ENCODE data around the gene PCSK6. TPM values are rescaled to one million over a fixed set of nuclear protein-coding genes. Genes with fewer than 3 reads are reported as not detected.

The PCSK6 gene
- total RNA-seq, 1 donor from 2014 or later = 1.3 TPM

- Histone ChIP-seq H3K4me1 (ENCODE audit: insufficient read depth, low read length) (no peaks in the 10 kb centered on the region), H3K36me3 (ENCODE audit: insufficient read depth, low read length) (no peaks in the 10 kb centered on the region), H2AFZ (ENCODE audit: low read depth, low read length) (no peak overlapping the region), H3K79me2 (ENCODE audit: insufficient read depth, low read length) (no peaks in the 10 kb centered on the region), H3K4me3 (ENCODE audit: insufficient read depth, low read depth, low read length) (no peak overlapping the region), H3K9me3 (ENCODE audit: insufficient read depth, low read depth, low read length) (no peaks in the 10 kb centered on the region), H3K27ac (ENCODE audit: low read depth, low read length) (no peak overlapping the region), H3K4me2 (ENCODE audit: low read length) (no peak overlapping the region), H3K9ac (ENCODE audit: low read length) (no peak overlapping the region), H4K20me1 (ENCODE audit: insufficient read depth, low read length) (no peaks in the 10 kb centered on the region), H3K27me3 (ENCODE audit: insufficient read depth, low read length) (peaks cover 3% of the 10 kb centered on the region)
- H3K4me3 Mint-ChIP-seq (ENCODE audit: unreplicated experiment) = no peak overlapping the region
- FAIRE-seq (no peak), DNase-seq (ENCODE audit: low read depth) (no peak)
- no peaks in the 10 kb centered on the region for H3K9me3 Mint-ChIP-seq (ENCODE audit: unreplicated experiment)
- TF ChIP-seq CTCF (IDR thresholded peaks at IDR 0.05; ENCODE audit: insufficient read depth, low read depth, low read length) = no peak
- no peak for TF ChIP-seq EZH2 (IDR thresholded peaks at IDR 0.05; ENCODE audit: insufficient read depth, low read length)
- no peaks in the 10 kb centered on the region for H3K36me3 Mint-ChIP-seq (ENCODE audit: low read depth, unreplicated experiment)
- no peak overlapping the region for H3K27ac Mint-ChIP-seq (ENCODE audit: unreplicated experiment)
- no peaks in the 10 kb centered on the region for H3K4me1 Mint-ChIP-seq (ENCODE audit: low read depth, unreplicated experiment)
- peaks cover 28% of the 10 kb centered on the region for H3K27me3 Mint-ChIP-seq (ENCODE audit: low read depth, unreplicated experiment)
Measured at GRCh38 chr15:101348643-101349042, 140.9 kb downstream of the PCSK6 start.

GRCh38 chr15:101348015-101348414, 141.5 kb downstream of the PCSK6 start:
- H4K20me1 ChIP-seq (ENCODE audit: insufficient read depth, low read length) = no peaks in the 10 kb centered on the region
- TF ChIP-seq EZH2 (IDR thresholded peaks at IDR 0.05; ENCODE audit: insufficient read depth, low read length) (no peak), CTCF (IDR thresholded peaks at IDR 0.05; ENCODE audit: insufficient read depth, low read depth, low read length) (no peak)
- Mint-ChIP-seq H3K4me1 (ENCODE audit: low read depth, unreplicated experiment) (no peaks in the 10 kb centered on the region), H3K27me3 (ENCODE audit: low read depth, unreplicated experiment) (peaks cover 28% of the 10 kb centered on the region), H3K4me3 (ENCODE audit: unreplicated experiment) (no peak overlapping the region), H3K36me3 (ENCODE audit: low read depth, unreplicated experiment) (no peaks in the 10 kb centered on the region), H3K27ac (ENCODE audit: unreplicated experiment) (no peak overlapping the region), H3K9me3 (ENCODE audit: unreplicated experiment) (no peaks in the 10 kb centered on the region)
- no peaks in the 10 kb centered on the region for H3K9me3 ChIP-seq (ENCODE audit: insufficient read depth, low read depth, low read length)
- no peak overlapping the region for H3K4me3 ChIP-seq (ENCODE audit: insufficient read depth, low read depth, low read length)
- no peak overlapping the region for H3K9ac ChIP-seq (ENCODE audit: low read length)
- no peak for DNase-seq (ENCODE audit: low read depth)
- H3K4me1 ChIP-seq (ENCODE audit: insufficient read depth, low read length) = no peaks in the 10 kb centered on the region
- H3K36me3 ChIP-seq (ENCODE audit: insufficient read depth, low read length) = no peaks in the 10 kb centered on the region
- peaks cover 3% of the 10 kb centered on the region for H3K27me3 ChIP-seq (ENCODE audit: insufficient read depth, low read length)
- H3K4me2 ChIP-seq (ENCODE audit: low read length) = no peak overlapping the region
- no peak overlapping the region for H3K27ac ChIP-seq (ENCODE audit: low read depth, low read length)
- no peak for FAIRE-seq
- no peak overlapping the region for H2AFZ ChIP-seq (ENCODE audit: low read depth, low read length)
- H3K79me2 ChIP-seq (ENCODE audit: insufficient read depth, low read length) = no peaks in the 10 kb centered on the region

- Histone ChIP-seq H2AFZ (ENCODE audit: low read depth, low read length) (no peak overlapping the region), H3K4me1 (ENCODE audit: insufficient read depth, low read length) (no peaks in the 10 kb centered on the region), H3K79me2 (ENCODE audit: insufficient read depth, low read length) (no peaks in the 10 kb centered on the region), H3K4me3 (ENCODE audit: insufficient read depth, low read depth, low read length) (no peak overlapping the region), H3K36me3 (ENCODE audit: insufficient read depth, low read length) (no peaks in the 10 kb centered on the region), H3K4me2 (ENCODE audit: low read length) (no peak overlapping the region), H3K27me3 (ENCODE audit: insufficient read depth, low read length) (peaks cover 3% of the 10 kb centered on the region), H3K9me3 (ENCODE audit: insufficient read depth, low read depth, low read length) (no peaks in the 10 kb centered on the region), H3K27ac (ENCODE audit: low read depth, low read length) (no peak overlapping the region), H3K9ac (ENCODE audit: low read length) (no peak overlapping the region), H4K20me1 (ENCODE audit: insufficient read depth, low read length) (no peaks in the 10 kb centered on the region)
- Mint-ChIP-seq H3K36me3 (ENCODE audit: low read depth, unreplicated experiment) (no peaks in the 10 kb centered on the region), H3K9me3 (ENCODE audit: unreplicated experiment) (no peaks in the 10 kb centered on the region), H3K4me3 (ENCODE audit: unreplicated experiment) (no peak overlapping the region), H3K27ac (ENCODE audit: unreplicated experiment) (no peak overlapping the region), H3K27me3 (ENCODE audit: low read depth, unreplicated experiment) (peaks cover 28% of the 10 kb centered on the region), H3K4me1 (ENCODE audit: low read depth, unreplicated experiment) (no peaks in the 10 kb centered on the region)
- no peak for TF ChIP-seq CTCF (IDR thresholded peaks at IDR 0.05; ENCODE audit: insufficient read depth, low read depth, low read length)
- TF ChIP-seq EZH2 (IDR thresholded peaks at IDR 0.05; ENCODE audit: insufficient read depth, low read length) = no peak
- FAIRE-seq = no peak
- DNase-seq (ENCODE audit: low read depth) = no peak
Measured at GRCh38 chr15:101347454-101347853, 142.1 kb downstream of the PCSK6 start.
